ENCODE results near the gene SYCP2L. TPM values are rescaled to one million over a fixed set of nuclear protein-coding genes. Genes with fewer than 3 reads are reported as not detected.

SYCP2L gene
- total and polyA plus RNA-seq, 2 donors (not counting 1 experiment from before 2014, with no cell fraction given): 0.19 TPM; not detected in 1

DNA sequence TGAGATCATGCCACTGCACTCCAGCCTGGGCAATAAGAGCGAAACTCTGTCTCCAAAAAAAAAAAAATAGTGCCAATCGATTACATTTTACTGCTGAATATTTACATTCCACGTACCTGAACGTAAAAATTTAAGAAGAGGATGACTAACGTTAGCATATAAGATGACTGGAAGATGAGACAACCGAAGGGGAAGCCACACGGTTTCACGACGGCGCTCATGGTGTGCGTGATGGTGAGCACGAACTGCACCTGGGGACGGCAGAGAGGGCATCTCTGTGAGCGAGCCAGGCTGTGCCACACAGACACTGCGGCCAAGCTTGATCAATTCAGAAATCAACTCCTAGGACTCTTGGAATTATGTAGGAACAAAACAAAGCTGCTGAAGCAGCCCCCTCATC lies 102.7 kb downstream of the SYCP2L start:
- Mint-ChIP-seq H3K27me3 (peaks cover 16% of the 10 kb centered on the region), H3K9me3 (ENCODE audit: insufficient read depth) (no peaks in the 10 kb centered on the region), H3K27ac (no peak overlapping the region), H3K4me3 (no peak overlapping the region), H3K4me1 (no peaks in the 10 kb centered on the region)
- TF ChIP-seq EZH2 (IDR thresholded peaks at IDR 0.05; ENCODE audit: borderline replicate concordance, insufficient read depth, low read depth, low read length, poor library complexity, severe bottlenecking) (no peak), CTCF (IDR thresholded peaks at IDR 0.05) (no peak)
- no peak overlapping the region for H3K4me3 ChIP-seq (ENCODE audit: control extremely low read depth in 1 of 5, extremely low read depth in 1 of 5, insufficient read depth in 1 of 5, low read depth in 2 of 5, low read length in 4 of 5)
- no peaks in the 10 kb centered on the region for H3K4me1 ChIP-seq (ENCODE audit: control insufficient read depth in 2 of 2, insufficient read depth in 2 of 2, low read length in 2 of 2)
- DNase-seq: no peak
- H2AFZ ChIP-seq (ENCODE audit: insufficient read depth, low read depth, low read length, poor library complexity, severe bottlenecking): no peak overlapping the region
- intact Hi-C loops (cut with micrococcal nuclease): no loop called here
- H3K27ac ChIP-seq (ENCODE audit: low read length in 2 of 2): no peak overlapping the region
- no peaks in the 10 kb centered on the region for H4K20me1 ChIP-seq (ENCODE audit: control insufficient read depth, insufficient read depth, low read length, poor library complexity, severe bottlenecking)
- H3K27me3 ChIP-seq (replicated peaks in 1 of 4; ENCODE audit: control extremely low read depth in 1 of 4, control insufficient read depth in 3 of 4, insufficient read depth in 4 of 4, low read length in 3 of 4): no peaks in the 10 kb centered on the region
- no peaks in the 10 kb centered on the region for H3K36me3 ChIP-seq (replicated peaks in 1 of 2; ENCODE audit: control extremely low read depth in 1 of 2, control insufficient read depth in 1 of 2, extremely low read depth in 1 of 2, insufficient read depth in 2 of 2, low read length in 1 of 2)
- 95% methylated on average over 12 of the region's 15 CpGs for WGBS (ENCODE audit: insufficient coverage)
- H3K79me2 ChIP-seq (ENCODE audit: control insufficient read depth, insufficient read depth, low read length): no peaks in the 10 kb centered on the region
- ChIA-PET POLR2A (no interaction called here), CTCF (no interaction called here)
- ATAC-seq (ENCODE audit: low read depth): no peak
- H3K9ac ChIP-seq (ENCODE audit: low read length): no peak overlapping the region
- no peak overlapping the region for H3K4me2 ChIP-seq (replicated peaks; ENCODE audit: low read depth, low read length, poor library complexity, severe bottlenecking)
- H3K9me3 ChIP-seq (ENCODE audit: control extremely low read depth in 1 of 3, control insufficient read depth in 2 of 3, insufficient read depth in 1 of 3, low read length in 2 of 3): no peaks in the 10 kb centered on the region

GRCh38 chr6:10991115-10991514 lies 104.3 kb downstream of the SYCP2L start:
- intact Hi-C loops (cut with micrococcal nuclease): no loop called here
- H3K4me1 ChIP-seq (ENCODE audit: control insufficient read depth in 2 of 2, insufficient read depth in 2 of 2, low read length in 2 of 2): no peaks in the 10 kb centered on the region
- no peak overlapping the region for H3K27ac ChIP-seq (ENCODE audit: low read length in 2 of 2)
- H3K36me3 ChIP-seq (replicated peaks in 1 of 2; ENCODE audit: control extremely low read depth in 1 of 2, control insufficient read depth in 1 of 2, extremely low read depth in 1 of 2, insufficient read depth in 2 of 2, low read length in 1 of 2): no peaks in the 10 kb centered on the region
- CTCF ChIA-PET: no interaction called here
- Mint-ChIP-seq H3K27me3 (peaks cover 16% of the 10 kb centered on the region), H3K27ac (no peak overlapping the region), H3K9me3 (ENCODE audit: insufficient read depth) (no peaks in the 10 kb centered on the region), H3K4me3 (no peak overlapping the region), H3K4me1 (no peaks in the 10 kb centered on the region)
- POLR2A ChIA-PET: no interaction called here
- TF ChIP-seq EZH2 (IDR thresholded peaks at IDR 0.05; ENCODE audit: borderline replicate concordance, insufficient read depth, low read depth, low read length, poor library complexity, severe bottlenecking) (no peak), CTCF (IDR thresholded peaks at IDR 0.05) (no peak)
- WGBS (ENCODE audit: insufficient coverage): no CpG with 5 or more reads among the region's 2 CpGs
- H4K20me1 ChIP-seq (ENCODE audit: control insufficient read depth, insufficient read depth, low read length, poor library complexity, severe bottlenecking): no peaks in the 10 kb centered on the region
- H3K79me2 ChIP-seq (ENCODE audit: control insufficient read depth, insufficient read depth, low read length): no peaks in the 10 kb centered on the region
- H2AFZ ChIP-seq (ENCODE audit: insufficient read depth, low read depth, low read length, poor library complexity, severe bottlenecking): no peak overlapping the region
- H3K4me2 ChIP-seq (replicated peaks; ENCODE audit: low read depth, low read length, poor library complexity, severe bottlenecking): no peak overlapping the region
- DNase-seq: no peak
- H3K9ac ChIP-seq (ENCODE audit: low read length): no peak overlapping the region
- no peak for ATAC-seq (ENCODE audit: low read depth)
- H3K4me3 ChIP-seq (ENCODE audit: control extremely low read depth in 1 of 5, extremely low read depth in 1 of 5, insufficient read depth in 1 of 5, low read depth in 2 of 5, low read length in 4 of 5): no peak overlapping the region
- no peaks in the 10 kb centered on the region for H3K9me3 ChIP-seq (ENCODE audit: control extremely low read depth in 1 of 3, control insufficient read depth in 2 of 3, insufficient read depth in 1 of 3, low read length in 2 of 3)
- H3K27me3 ChIP-seq (replicated peaks in 1 of 4; ENCODE audit: control extremely low read depth in 1 of 4, control insufficient read depth in 3 of 4, insufficient read depth in 4 of 4, low read length in 3 of 4): no peaks in the 10 kb centered on the region

Measured in B cell (primary cell).